Suprapubic skin (tissue), 4 donors: ENCODE data around the gene UBA7. TPM values are rescaled to one million over a fixed set of nuclear protein-coding genes. Genes with fewer than 3 reads are reported as not detected.

Experiments
- DNase-seq, 2 donors: peaks; one replicate each; pipeline ENCODE4 v3.0.0-alpha.2; 2019; ENCODE audit warnings: low spot score in 2 of 2
- H3K27ac ChIP-seq: fragments of 200-600 bp; sonication (generic); one replicate; pipeline ENCODE4 v1.5.1; 2019
- H3K27me3 ChIP-seq: fragments of 200-600 bp; sonication (generic); one replicate; pipeline ENCODE4 v1.5.1; 2019
- H3K36me3 ChIP-seq: fragments of 200-600 bp; sonication (generic); one replicate; pipeline ENCODE4 v1.5.1; 2019
- H3K4me1 ChIP-seq: fragments of 200-600 bp; sonication (generic); one replicate; pipeline ENCODE4 v1.5.1; 2019
- H3K4me3 ChIP-seq: fragments of 200-600 bp; sonication (generic); one replicate; pipeline ENCODE4 v1.5.1; 2019; ENCODE audit warnings: mild to moderate bottlenecking
- H3K9me3 ChIP-seq: fragments of 200-600 bp; sonication (generic); one replicate; pipeline ENCODE4 v1.5.1; 2019
- CTCF ChIP-seq, 2 donors: fragments of 200-600 bp in 1 of 2; fragments of 450-650 bp in 1 of 2; sonication (generic) in 1 of 2; IDR thresholded peaks; one replicate each; pipeline ENCODE4 v1.5.1; 2016 to 2019; ENCODE audit warnings: antibody characterized with exemption in 2 of 2, mild to moderate bottlenecking in 1 of 2, moderate library complexity in 1 of 2
- EP300 ChIP-seq: sonication (generic); formaldehyde crosslinking; IDR thresholded peaks from one replicate; pipeline ENCODE4 v1.6.1; 2017; ENCODE audit warnings: antibody characterized with exemption
- POLR2A ChIP-seq, 2 donors: fragments of 450-650 bp; IDR thresholded peaks; one replicate each; pipeline ENCODE4 v1.6.1; 2017; ENCODE audit warnings: antibody characterized with exemption in 2 of 2, mild to moderate bottlenecking in 2 of 2, moderate library complexity in 2 of 2
- POLR2AphosphoS5 ChIP-seq, 3 donors: sonication (generic); formaldehyde crosslinking; IDR thresholded peaks; one replicate each; pipeline ENCODE4 v1.6.1; 2017; ENCODE audit warnings: antibody characterized with exemption in 3 of 3
- WGBS: methylation state at CpG from one replicate; pipeline ENCODE4 v1.1.5; 2018; 5-methylcytosine and 5-hydroxymethylcytosine counted together
- total RNA-seq, 4 donors: library from RNA; depleted of rRNA; stranded (reverse); fragments of >200 nt; gene quantifications; one replicate each; pipeline ENCODE4 v1.1.0, GENCODE V29; 2016

The UBA7 gene
- total RNA-seq, result 10 to 100 TPM; 15.3 to 54.4 (median 31.2) TPM

GRCh38 chr3:49813497-49814174 is at the start of gene UBA7:
TSS of gene UBA7 (minus strand) at chr3:49813953. CDS start at chr3:49813787, 166 bp downstream.
- TF ChIP-seq POLR2AphosphoS5 (IDR thresholded peaks at IDR 0.05), result no peak
- no peak for TF ChIP-seq EP300
- TF ChIP-seq POLR2A (IDR thresholded peaks at IDR 0.05), result no peak
- TF ChIP-seq CTCF (IDR thresholded peaks at IDR 0.05), result no peak
- peak within 1 kb of the TSS; percentile 42 for H3K27ac ChIP-seq
- no peaks in the 10 kb centered on the region for H3K27me3 ChIP-seq
- WGBS, result 10% methylated on average over 4 of the region's 9 CpGs
- no peaks in the 10 kb centered on the region for H3K9me3 ChIP-seq
- peaks cover 24% of the 10 kb centered on the region for H3K4me1 ChIP-seq
- peaks cover 32% of the 10 kb centered on the region for H3K36me3 ChIP-seq
- peak within 1 kb of the TSS; percentile 52 for H3K4me3 ChIP-seq
- no peak for DNase-seq

- WGBS, result 83% methylated on average over 5 of the region's 12 CpGs
- Histone ChIP-seq H3K4me3 (no peak overlapping the region), H3K27me3 (peaks cover 7% of the 10 kb centered on the region), H3K36me3 (no peaks in the 10 kb centered on the region), H3K4me1 (peaks cover 14% of the 10 kb centered on the region), H3K27ac (no peak overlapping the region), H3K9me3 (no peaks in the 10 kb centered on the region)
- DNase-seq, result no peak
- TF ChIP-seq EP300 (no peak), POLR2AphosphoS5 (IDR thresholded peaks at IDR 0.05) (no peak), CTCF (IDR thresholded peaks at IDR 0.05) (no peak), POLR2A (IDR thresholded peaks at IDR 0.05) (no peak)
Observed at GRCh38 chr3:49859576-49860305, 46.0 kb upstream of the UBA7 start.

GRCh38 chr3:49856181-49857005 is 42.6 kb upstream of the UBA7 start, which contains the start of gene TRAIP:
TSS of gene TRAIP (minus strand) at chr3:49856564. CDS start at chr3:49856453, 111 bp downstream.
- TF ChIP-seq POLR2A (IDR thresholded peaks at IDR 0.05), result no peak
- no peak for TF ChIP-seq POLR2AphosphoS5 (IDR thresholded peaks at IDR 0.05)
- TF ChIP-seq EP300, result no peak
- no peak for TF ChIP-seq CTCF (IDR thresholded peaks at IDR 0.05)
- no peaks in the 10 kb centered on the region for H3K36me3 ChIP-seq
- DNase-seq, result peak; percentile 95 to 98
- no peaks in the 10 kb centered on the region for H3K9me3 ChIP-seq
- H3K27me3 ChIP-seq, result no peaks in the 10 kb centered on the region
- peak within 1 kb of the TSS; percentile 52 for H3K4me3 ChIP-seq
- peaks cover 14% of the 10 kb centered on the region for H3K4me1 ChIP-seq
- WGBS, result 3% methylated on average over 38 of the region's 52 CpGs
- H3K27ac ChIP-seq, result peak within 1 kb of the TSS; percentile 55

- Histone ChIP-seq H3K27ac (no peak overlapping the region), H3K36me3 (no peaks in the 10 kb centered on the region), H3K4me3 (peak overlapping the region; percentile 52), H3K4me1 (peaks cover 14% of the 10 kb centered on the region), H3K9me3 (no peaks in the 10 kb centered on the region), H3K27me3 (no peaks in the 10 kb centered on the region)
- TF ChIP-seq POLR2A (IDR thresholded peaks at IDR 0.05) (no peak), EP300 (no peak), POLR2AphosphoS5 (IDR thresholded peaks at IDR 0.05) (no peak), CTCF (IDR thresholded peaks at IDR 0.05) (no peak)
- DNase-seq, result no peak
- 64% methylated on average over 4 of the region's 5 CpGs for WGBS
Observed at GRCh38 chr3:49855662-49856061, 41.9 kb upstream of the UBA7 start.
